Uterus (tissue), 4 donors: ENCODE measurements around the gene TMEM270. TPM values are rescaled to one million over a fixed set of nuclear protein-coding genes. Genes with fewer than 3 reads are reported as not detected.

Experiments
- DNase-seq, 2 donors: peaks; one replicate each; pipeline ENCODE4 v3.0.0-alpha.2; 2019 to 2020
- H3K27ac ChIP-seq, 2 donors: fragments of 200-600 bp; sonication (generic); 1 replicate in 1 of 2; 2 replicates in 1 of 2; pipeline ENCODE4 v1.5.1; 2016 to 2018
- H3K27me3 ChIP-seq, 2 donors: fragments of 200-600 bp; sonication (generic); one replicate each; pipeline ENCODE4 v1.5.1; 2018 to 2019; ENCODE audit warnings: control low read depth in 1 of 2
- H3K36me3 ChIP-seq, 2 donors: fragments of 200-600 bp; sonication (generic); one replicate each; pipeline ENCODE4 v1.5.1; 2019; ENCODE audit warnings: control low read depth in 1 of 2
- H3K4me1 ChIP-seq, 2 donors: fragments of 200-600 bp; sonication (generic); one replicate each; pipeline ENCODE4 v1.5.1; 2018 to 2019; ENCODE audit warnings: control low read depth in 1 of 2
- H3K4me3 ChIP-seq, 2 donors: fragments of 200-600 bp; sonication (generic); 1 replicate in 1 of 2; 2 replicates in 1 of 2; pipeline ENCODE4 v1.5.1; 2018 to 2019; ENCODE audit warnings: mild to moderate bottlenecking in 1 of 2
- H3K9me3 ChIP-seq, 2 donors: fragments of 200-600 bp; sonication (generic); one replicate each; pipeline ENCODE4 v1.5.1; 2019; ENCODE audit warnings: control low read depth in 1 of 2
- POLR2A ChIP-seq, 2 donors: fragments of 450-650 bp; IDR thresholded peaks; one replicate each; pipeline ENCODE4 v1.6.1; 2016; ENCODE audit warnings: antibody characterized with exemption in 2 of 2, mild to moderate bottlenecking in 1 of 2, moderate library complexity in 1 of 2
- intact Hi-C: fragments of 100-400 bp; cut with DNase I; formaldehyde crosslinking; loops from one replicate; pipeline ENCODE4 v1.15.1; 2023; ENCODE audit warnings: low total_unique reads
- total RNA-seq, 4 donors: library from RNA; depleted of rRNA in 3 of 4; stranded (reverse); fragments of >200 nt in 3 of 4; gene quantifications; one replicate each; pipeline versions ENCODE4 v1.1.0 to v1.2.4, GENCODE V29; 2014 to 2023
- TF ChIP-seq, protein P1 (sequence below), 4 experiments: fragments of 200-600 bp in 2 of 4; fragments of 450-650 bp in 2 of 4; sonication (generic) in 2 of 4; IDR thresholded peaks; one replicate each; pipeline ENCODE4 v1.5.1; 2016 to 2019; ENCODE audit warnings: antibody characterized with exemption in 4 of 4, mild to moderate bottlenecking in 2 of 4, moderate library complexity in 1 of 4
- donor health status: DM: yes; HTN: yes; CAD: no.

The TMEM270 gene
- total RNA-seq, 4 donors from 2014 or later = 1.1 TPM; not detected in 3

DNA sequence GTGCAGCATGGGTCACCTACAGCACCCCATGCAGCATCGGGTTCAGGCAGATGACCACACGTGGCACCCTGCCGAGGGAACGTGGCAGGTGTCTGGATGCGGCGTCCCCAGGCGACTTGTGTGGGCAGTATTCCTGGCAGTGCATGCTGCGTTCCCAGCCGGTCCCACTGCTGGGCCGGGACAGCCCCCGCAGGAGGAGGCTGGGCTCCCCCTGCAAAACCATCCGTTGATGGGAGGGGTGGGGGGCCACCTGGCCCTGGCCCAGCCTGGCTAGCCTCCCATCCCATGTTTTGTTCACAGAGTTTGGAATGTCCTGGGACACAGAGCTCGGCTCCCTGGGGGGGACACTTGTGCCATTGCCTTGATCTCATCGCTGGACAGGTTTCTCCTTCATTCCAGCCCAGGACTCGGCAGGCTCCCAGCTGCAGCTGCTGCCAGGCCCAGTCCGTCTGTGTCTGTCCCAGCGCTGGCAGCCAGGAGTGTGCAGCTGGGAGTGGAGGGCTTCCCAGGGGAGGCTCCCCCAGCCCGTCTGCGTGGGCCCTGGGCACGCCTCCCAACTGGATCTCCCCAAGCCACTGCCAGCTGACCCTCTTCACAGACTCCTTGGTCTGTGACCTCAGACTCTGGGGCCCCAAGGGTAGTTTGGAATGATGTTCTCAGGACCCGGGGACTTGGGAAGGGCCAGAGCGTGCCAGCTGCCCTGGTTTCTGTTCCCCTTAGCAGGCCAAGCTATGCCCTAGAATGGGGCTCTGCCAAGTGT is 32.6 kb downstream of the TMEM270 start:
- H3K27me3 ChIP-seq = no peaks in the 10 kb centered on the region
- TF ChIP-seq, protein P1, sequence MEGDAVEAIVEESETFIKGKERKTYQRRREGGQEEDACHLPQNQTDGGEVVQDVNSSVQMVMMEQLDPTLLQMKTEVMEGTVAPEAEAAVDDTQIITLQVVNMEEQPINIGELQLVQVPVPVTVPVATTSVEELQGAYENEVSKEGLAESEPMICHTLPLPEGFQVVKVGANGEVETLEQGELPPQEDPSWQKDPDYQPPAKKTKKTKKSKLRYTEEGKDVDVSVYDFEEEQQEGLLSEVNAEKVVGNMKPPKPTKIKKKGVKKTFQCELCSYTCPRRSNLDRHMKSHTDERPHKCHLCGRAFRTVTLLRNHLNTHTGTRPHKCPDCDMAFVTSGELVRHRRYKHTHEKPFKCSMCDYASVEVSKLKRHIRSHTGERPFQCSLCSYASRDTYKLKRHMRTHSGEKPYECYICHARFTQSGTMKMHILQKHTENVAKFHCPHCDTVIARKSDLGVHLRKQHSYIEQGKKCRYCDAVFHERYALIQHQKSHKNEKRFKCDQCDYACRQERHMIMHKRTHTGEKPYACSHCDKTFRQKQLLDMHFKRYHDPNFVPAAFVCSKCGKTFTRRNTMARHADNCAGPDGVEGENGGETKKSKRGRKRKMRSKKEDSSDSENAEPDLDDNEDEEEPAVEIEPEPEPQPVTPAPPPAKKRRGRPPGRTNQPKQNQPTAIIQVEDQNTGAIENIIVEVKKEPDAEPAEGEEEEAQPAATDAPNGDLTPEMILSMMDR (IDR thresholded peaks at IDR 0.05) = no peak
- no peak for TF ChIP-seq POLR2A (IDR thresholded peaks at IDR 0.05)
- H3K27ac ChIP-seq = peak overlapping the region; percentile 80 to 81
- no peak overlapping the region for H3K4me3 ChIP-seq
- H3K9me3 ChIP-seq = no peaks in the 10 kb centered on the region
- H3K4me1 ChIP-seq = peaks cover 5 to 15% of the 10 kb centered on the region in 2 donors
- H3K36me3 ChIP-seq = no peaks in the 10 kb centered on the region
- DNase-seq = peak; percentile 65 to 75
- intact Hi-C loops = no loop called here

DNA sequence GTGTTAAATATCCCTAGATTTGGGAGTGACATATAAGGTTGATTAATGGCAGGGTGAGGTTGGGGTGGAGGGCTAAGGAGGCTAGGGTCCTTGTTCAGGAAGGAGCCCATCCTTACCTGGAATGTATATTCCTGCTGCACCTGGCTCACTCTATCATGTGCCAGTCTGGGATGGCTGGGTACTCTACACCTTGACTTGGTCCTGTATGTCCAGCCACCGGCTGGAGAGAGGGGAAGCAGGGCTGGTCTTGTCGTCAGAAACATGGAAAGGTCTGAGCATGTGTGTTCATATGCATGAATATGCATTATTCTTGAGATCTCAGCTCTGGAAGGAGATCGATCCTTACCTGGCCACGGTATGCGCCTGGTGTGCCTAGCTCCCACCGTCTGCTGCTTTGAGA is 33.2 kb downstream of the TMEM270 start:
- peaks cover 5 to 15% of the 10 kb centered on the region in 2 donors for H3K4me1 ChIP-seq
- H3K36me3 ChIP-seq = no peaks in the 10 kb centered on the region
- no peaks in the 10 kb centered on the region for H3K9me3 ChIP-seq
- intact Hi-C loops = no loop called here
- H3K27me3 ChIP-seq = no peaks in the 10 kb centered on the region
- H3K27ac ChIP-seq = peak overlapping the region; percentile 80 to 81
- no peak overlapping the region for H3K4me3 ChIP-seq
- DNase-seq = no peak
- no peak for TF ChIP-seq POLR2A (IDR thresholded peaks at IDR 0.05)
- TF ChIP-seq, protein P1 (IDR thresholded peaks at IDR 0.05) = no peak

DNA sequence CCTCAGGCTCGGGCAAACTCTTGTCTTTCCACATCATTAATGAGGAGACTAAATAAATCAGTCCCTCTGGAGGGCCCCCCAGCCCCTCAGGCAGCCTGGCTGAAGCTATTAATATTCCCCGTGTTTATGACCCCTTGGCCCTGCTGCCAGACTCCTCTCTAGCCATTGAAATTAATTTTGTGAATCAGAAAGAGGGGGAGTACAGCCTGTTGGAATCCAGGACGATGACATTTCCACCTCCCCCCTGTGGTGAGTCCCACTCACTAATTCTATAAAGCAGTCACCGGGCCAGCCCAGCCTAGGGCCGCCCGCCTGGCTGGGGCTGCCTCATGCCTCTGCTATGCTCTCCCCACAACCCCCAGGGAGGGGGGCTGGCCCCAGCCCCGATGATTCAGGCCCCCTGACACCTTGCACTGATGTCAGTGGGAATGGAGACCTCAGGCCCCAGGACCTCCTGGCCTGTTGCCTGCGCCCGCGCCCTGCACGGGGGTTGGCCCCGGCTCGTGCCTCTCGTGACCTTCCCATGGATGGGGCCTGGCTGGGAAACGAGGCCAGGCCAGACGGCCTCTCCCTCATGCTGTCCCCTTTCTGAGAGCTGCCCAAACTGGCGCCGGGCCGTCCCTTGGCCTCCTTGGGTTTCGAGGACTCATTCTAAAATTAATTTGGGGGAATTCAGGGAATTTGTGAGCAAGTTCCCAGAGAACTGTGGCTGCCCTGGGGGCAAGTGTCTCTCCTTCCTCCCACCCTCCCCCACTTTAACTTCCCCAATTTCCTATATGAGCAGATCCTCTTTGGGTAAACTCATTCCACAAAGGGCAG is 34.0 kb downstream of the TMEM270 start:
- Histone ChIP-seq H3K27me3 (no peaks in the 10 kb centered on the region), H3K36me3 (no peaks in the 10 kb centered on the region), H3K27ac (peak overlapping the region; percentile 80 to 81), H3K9me3 (no peaks in the 10 kb centered on the region), H3K4me3 (no peak overlapping the region), H3K4me1 (peaks cover 5 to 20% of the 10 kb centered on the region in 2 donors)
- peak; percentile 93 for DNase-seq
- TF ChIP-seq, protein P1 (IDR thresholded peaks at IDR 0.05) = peak in 1 of 4 experiments; percentile 24
- TF ChIP-seq POLR2A (IDR thresholded peaks at IDR 0.05) = no peak
- intact Hi-C loops = no loop called here

DNA sequence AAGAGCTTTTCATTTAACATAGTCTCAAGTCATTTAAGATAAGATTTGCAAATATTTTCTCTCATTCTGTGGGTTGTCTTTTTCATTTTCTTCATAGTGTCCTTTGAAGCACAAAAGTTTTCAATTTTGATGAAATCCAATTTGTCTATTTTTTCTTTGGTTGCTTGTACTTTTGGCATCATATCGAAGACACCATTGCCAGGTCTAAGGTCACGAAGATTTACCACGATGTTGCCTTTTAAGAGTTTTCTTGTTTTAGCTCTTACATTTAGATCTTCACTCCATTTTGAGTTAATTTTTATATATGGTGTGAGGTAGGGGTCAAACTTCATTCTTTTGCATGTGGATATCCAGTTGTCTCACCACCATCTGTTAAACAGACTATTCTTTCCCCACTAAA is 34.7 kb downstream of the TMEM270 start:
- Histone ChIP-seq H3K4me1 (peaks cover 5 to 25% of the 10 kb centered on the region in 2 donors), H3K27ac (peak overlapping the region; percentile 80 to 81), H3K36me3 (no peaks in the 10 kb centered on the region), H3K4me3 (no peak overlapping the region), H3K27me3 (no peaks in the 10 kb centered on the region), H3K9me3 (no peaks in the 10 kb centered on the region)
- TF ChIP-seq POLR2A (IDR thresholded peaks at IDR 0.05) = no peak
- TF ChIP-seq, protein P1 (IDR thresholded peaks at IDR 0.05) = no peak
- DNase-seq = no peak
- intact Hi-C loops = no loop called here

DNA sequence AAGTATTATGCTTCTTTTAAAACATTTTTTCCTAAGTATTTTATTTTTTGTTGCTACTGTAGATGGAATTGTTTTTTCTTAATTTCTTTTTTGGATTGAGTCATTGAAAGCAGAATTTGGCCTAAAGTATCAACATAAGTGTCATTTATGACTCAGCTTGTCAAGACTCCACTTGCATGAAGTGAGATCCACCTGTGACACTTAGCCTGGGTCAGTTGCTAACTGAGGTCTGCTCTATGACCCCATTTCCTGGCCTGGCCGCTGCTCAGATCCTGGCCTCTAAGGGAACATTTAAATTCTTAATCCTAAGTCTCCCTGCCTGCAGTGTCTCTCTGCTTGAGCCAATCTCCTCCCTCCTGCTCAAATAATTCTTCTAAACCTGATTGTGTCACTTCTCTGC is 35.5 kb downstream of the TMEM270 start:
- Histone ChIP-seq H3K27me3 (no peaks in the 10 kb centered on the region), H3K36me3 (no peaks in the 10 kb centered on the region), H3K9me3 (no peaks in the 10 kb centered on the region), H3K4me3 (no peak overlapping the region), H3K27ac (peak overlapping the region; percentile 37 to 80), H3K4me1 (peaks cover 5 to 25% of the 10 kb centered on the region in 2 donors)
- intact Hi-C loops = no loop called here
- TF ChIP-seq, protein P1 (IDR thresholded peaks at IDR 0.05) = no peak
- TF ChIP-seq POLR2A (IDR thresholded peaks at IDR 0.05) = no peak
- DNase-seq = no peak
